GM21576 (cell line): Measurements from ENCODE around the gene TMPRSS11D.

ENCODE experiments used
- ATAC-seq: cut with Tn5 transposase; IDR thresholded peaks from one replicate; pipeline ENCODE4 v1.9.1; 2021; ENCODE audit warnings: mild to moderate bottlenecking, moderate library complexity; ENCODE audit not compliant: unreplicated experiment

The TMPRSS11D gene

DNA sequence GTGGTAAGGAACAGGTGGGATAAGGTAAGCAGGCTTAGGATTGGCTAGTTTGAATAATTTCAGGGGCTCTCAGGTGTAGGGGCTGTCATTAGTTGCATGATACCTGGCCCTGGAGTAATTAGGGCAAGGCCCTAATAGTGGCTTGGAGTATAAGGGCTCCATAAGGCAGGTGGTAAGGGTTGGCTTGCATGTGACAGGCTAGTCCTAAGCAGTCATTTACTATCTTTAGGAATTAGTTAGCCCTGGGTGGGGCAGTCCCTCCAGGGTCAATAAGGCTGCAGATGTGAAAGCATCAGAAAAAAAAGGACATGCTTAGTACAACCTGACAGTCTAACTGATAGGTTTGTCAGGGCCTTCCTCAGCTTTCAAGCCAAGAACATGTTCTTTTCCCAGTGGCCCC lies 7.8 kb upstream of the TMPRSS11D start:
- ATAC-seq: no peak

DNA sequence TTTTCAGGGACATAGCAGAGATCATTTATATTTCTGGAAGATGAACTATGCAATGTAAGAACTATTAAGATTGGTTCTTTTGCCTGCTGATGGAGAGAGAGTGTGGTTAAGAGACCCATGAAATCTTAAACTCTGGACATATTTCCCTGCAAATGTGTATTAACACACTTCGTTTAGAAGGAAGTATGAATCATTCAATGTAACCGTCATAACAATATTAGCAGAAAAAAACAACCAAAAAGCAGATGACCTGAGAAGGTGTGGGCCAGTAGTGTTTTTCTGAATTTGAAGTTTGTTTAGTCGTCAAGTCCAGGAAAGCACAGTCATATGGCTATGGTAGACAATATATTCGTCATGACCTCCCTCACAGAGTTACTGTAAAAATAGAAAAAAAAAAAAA lies 2.5 kb upstream of the TMPRSS11D start:
- no peak for ATAC-seq

DNA sequence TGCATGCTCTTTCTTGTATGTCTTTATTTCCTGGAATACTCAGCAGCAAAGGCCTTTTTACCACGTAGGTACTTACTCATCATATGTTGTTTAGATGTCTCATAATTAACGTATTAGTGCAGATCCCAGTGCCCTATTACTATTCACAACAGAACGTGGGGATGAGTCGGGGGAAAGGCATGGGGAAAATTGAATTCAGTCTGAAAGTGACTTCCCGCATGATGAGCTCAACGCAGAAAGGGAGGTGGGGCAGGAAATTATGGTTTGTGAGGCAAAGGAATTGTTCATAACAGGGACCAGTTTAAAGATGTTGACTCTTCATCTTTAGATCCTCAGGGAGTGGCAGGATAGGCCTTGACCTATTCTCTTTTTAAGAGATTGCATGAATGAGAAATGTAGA lies 2.0 kb upstream of the TMPRSS11D start:
- no peak for ATAC-seq

DNA sequence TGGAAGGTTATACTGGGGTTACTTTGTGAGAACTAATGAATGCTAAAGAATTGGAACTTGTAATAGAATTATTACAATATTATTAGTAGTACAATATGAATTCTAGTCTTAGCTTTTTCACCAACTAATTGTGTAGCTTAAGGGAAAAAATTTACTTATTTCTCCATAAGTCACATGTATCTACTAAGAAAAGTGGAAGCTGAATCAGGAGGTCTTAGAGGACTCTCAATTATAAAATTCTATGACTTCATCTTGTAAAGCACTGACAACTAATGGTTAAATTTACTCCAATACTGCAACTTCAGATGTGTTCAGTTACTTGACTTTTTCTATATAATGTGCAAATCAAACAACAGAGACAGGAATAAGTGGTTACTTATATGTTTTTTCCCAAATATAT lies 899 bp upstream of the TMPRSS11D start:
- no peak for ATAC-seq

DNA sequence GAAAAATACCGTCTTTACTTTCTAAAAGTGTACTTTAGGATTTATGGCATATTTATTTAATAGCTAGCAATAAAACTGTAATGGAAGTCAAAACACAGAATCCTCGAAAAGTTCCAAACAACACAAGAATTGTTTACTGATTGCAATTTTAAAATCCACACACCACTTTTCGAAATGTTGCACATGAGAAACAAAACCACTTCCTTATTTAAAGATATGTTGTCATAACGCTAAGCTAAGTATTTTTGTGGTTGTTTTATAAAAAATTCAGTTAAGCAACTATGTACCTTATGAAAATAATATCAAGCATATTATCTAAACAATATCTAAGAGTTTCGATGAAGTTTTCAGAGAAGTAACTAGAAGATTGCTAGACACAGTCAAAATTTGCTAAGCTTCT lies 344 bp downstream of the TMPRSS11D start:
- ATAC-seq: no peak

DNA sequence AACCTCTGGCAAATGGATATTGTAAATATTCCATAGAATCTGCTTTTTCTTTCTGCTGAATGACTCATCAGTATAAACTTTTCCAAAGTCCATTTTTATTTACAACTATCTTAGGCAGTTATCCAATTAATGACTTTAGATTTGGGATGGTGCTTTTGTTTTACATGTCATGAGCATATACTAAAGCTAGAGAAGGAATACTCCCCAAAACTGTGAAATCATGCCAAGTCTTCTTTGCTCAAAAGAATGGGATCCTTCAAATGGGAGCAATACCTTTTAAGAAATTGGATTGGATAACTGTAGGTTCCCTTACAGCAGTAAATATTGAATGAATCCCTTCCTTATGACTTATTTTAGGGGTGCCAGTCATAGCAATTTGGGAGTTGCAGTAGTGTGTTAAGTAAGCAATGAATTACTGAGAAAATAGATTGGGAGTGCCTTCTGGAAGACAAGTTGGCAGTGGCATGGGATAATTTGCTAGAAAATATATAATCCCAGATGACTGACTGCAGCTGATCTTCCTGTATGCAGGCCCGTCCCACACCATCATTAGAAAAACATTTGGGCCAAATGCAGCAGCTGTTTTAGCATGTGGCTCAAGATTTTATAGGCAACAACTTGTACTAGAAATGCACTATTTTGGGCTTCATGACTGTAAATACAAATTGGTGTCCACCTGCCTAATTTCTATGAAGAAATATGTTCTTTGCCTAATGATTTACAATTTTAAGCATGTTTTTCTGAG lies 2.8 kb downstream of the TMPRSS11D start:
- no peak for ATAC-seq

DNA sequence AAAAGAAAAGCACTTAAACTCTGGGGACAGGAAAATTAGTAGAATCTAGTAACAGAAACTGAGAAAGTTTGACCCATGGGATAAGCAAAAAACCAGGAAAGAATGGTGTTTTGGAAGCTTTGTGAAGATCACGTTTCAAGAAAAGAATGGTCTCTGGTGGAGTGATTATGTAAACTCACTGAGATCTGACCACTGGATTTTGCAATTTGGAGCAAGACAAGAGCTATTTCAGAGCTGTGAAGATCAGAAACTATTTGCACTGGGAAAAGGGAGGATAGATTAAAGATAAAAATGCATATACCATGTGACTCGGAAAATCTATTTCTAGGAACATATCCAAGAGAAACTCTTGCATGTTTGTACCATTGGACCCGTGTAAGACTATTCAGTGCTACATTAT lies 4.3 kb downstream of the TMPRSS11D start:
- ATAC-seq: no peak

DNA sequence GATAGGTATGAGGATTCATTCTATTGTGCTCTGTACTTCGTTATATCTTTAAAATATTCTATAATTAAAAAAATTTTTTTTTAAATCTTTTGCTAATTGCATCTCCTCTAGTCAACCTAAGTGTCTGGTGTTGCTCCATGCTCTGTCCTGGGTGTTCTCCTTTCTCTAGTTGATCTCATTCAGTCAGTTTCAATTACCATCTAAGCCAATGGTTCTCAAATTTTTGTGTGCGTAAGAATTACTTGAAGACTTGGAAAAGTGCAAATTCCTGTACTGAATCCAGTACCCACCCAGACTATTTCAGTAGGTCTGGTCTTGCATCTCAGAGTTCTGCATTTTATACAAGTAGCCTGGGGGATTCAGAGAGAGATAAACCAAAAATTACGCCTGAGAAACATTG lies 6.7 kb downstream of the TMPRSS11D start:
- no peak for ATAC-seq

DNA sequence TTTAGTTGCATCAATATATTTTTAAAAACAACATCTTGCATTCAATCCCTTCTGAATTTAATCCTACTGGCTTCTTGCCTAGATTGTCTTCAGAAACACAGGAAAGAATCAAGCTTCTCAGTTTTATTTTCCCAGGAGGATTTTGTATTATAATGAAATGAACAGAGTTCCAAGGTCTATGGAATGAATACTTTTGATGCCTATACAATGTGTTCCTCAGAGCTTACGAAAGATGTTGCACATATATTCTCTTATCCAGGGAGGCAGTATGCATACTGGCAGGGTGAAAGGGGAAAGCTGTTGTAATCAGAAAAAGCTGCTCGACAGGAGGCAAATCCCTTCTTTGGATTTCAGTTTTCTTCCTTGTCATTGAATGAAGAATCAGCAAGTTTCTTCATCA lies 8.8 kb downstream of the TMPRSS11D start:
- ATAC-seq: no peak

DNA sequence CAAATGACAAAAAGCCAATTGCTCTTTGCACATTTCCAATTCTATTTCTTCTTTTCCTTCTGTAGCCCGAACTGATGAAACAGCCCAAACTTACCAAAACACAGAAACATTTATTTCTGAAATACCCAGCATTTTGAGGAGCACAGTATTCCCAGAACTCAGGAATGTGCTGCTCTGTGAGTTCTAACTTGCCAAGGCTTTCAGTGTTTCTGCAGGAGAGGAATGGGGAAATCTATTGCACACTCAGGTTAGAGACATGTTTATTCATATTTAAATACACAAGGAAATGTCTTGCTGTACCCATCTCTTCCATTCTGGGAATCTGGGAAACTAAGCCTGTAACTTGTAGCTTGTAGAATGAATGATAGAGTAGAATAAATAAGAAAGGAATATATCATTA lies 10.7 kb downstream of the TMPRSS11D start:
- ATAC-seq: no peak

DNA sequence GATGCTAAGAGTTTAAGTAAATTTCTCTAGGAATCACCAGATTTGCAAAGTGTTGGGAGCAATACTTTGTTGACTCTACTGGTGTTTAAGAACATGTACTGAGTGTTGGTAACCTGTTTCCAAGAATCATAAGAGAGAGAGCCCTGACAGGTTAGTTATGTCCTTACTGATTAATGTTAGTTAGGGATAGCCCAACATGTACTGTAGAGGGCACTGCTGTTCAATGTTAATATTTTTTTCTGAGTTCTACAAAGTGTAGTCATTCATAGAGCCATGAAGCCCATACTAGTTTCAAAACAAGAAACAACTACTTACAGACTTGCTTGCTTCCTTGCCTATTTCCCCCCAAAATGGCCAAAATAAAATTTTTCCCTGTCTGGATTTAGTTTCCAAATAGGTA lies 11.9 kb downstream of the TMPRSS11D start:
- peak; percentile 89 for ATAC-seq

DNA sequence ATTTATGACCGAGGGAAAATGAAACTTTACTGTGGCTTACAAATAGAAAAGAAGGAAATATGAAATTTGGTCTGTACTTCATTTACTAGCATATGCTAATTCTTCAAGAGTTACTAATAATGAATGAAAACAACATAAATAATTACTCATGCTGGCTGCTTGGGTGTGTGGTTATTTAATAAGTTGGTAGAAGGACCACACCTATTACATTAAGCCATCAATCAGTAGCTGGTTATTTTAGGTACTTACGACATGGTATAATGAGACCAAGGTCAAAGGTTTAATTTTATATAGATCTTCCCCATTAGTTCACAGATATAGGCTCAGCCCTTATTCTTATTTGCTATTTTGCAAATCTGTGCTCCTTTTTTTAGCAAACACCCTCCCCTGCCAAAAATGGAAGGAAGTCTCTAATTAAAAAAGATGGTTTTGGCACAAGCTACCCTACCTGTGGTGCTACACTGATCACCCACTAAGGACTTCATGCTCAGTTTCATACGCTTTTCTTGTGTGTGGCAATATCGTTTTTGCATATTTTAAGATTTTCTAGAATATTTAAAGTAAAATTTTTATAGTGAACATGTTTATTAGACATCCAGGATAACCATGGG lies 14.1 kb downstream of the TMPRSS11D start:
- ATAC-seq: no peak

DNA sequence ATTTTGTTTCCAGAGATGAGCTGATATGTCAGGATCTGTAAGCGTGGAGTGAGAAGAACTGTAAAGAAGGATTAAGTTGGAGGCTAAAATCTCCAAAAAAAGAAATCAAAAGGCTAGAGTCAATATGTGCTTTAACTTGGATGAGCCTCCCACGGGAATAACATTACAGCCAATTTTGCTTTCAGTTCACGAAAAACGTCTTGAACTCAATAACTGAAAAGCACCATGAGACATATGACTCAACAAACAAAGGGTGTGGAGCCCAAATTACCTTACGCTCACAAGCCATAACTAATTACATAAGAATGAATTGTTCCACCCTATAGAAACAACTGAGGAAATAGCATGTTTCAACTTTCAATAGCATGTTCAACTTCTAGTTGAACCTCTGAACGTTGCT lies 22.3 kb downstream of the TMPRSS11D start:
- no peak for ATAC-seq

DNA sequence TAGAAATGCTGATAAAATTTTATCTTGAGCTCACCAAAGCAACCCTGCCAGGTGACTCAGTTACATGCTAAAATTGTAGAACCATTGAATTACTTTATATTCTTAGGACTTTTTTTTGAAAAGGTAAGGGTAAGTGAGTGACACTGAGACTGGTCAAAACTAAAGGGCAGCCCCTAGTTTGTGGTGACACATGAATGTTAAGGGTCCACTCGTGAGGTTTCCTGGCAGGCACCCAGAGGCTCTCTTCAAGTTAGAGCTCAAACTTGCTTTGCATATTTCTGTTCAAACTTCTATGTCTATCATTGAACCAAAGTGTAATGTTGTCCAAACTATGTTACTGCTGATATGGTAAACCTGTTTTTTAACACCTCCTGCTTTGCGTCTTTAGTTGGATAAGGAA lies 30.5 kb downstream of the TMPRSS11D start:
- no peak for ATAC-seq

DNA sequence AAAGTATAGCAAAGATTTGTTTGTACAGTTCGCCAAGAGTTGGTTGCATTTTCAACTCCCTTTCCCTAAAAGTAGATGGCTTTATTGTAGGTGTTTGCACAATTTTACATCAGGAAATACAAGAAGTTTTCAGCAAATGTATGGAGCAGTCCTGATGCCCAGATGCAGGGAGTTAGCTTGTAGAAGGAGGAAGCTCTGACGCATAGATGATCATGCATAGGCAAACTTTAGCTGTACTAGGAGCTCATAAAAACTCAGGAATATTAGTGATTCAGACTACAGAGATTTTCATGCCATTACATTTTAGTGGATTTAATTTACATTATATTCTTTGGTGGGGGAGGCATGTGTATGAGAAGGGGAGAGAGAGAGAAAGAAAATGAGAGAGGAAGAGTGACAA lies 62.9 kb downstream of the TMPRSS11D start:
- no peak for ATAC-seq

DNA sequence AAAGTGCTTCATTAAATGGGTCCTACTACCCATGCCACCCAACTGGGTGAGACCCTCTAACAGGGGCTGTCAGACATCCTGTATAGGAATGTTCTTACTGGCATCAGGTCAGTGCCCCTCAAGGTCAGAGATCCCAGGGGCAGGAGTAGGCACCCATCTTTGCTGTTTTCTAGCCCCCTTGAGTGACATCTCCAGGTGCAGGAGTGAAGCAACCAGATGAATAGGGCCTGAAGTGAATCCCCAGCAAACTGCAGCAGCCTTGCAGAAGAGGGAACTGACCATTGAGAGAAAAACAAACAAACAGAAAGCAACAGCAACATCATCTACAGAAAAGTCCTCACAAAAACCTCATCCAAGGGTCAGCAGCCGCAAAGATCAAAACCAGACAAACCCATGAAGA lies 73.8 kb downstream of the TMPRSS11D start:
- no peak for ATAC-seq

DNA sequence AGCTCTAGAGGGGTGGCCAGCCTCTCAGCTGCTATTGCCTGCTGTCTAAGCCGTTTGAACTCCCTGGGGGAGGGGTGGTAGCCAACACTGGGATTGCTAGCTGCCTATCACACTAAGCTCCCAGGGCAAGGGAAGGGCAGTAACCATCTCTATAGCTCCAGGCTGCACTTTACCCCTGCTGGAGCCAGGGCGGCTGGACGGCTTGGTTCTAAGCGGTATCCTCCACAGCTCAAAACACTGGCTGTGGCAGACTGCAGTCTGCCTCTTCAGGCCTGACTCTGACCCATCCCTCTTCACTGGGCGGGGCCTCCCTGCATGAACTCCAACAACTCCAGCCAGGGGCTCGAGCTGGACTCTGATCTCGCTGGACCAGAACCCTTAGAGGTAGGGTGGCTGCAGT lies 74.3 kb downstream of the TMPRSS11D start:
- ATAC-seq: no peak

DNA sequence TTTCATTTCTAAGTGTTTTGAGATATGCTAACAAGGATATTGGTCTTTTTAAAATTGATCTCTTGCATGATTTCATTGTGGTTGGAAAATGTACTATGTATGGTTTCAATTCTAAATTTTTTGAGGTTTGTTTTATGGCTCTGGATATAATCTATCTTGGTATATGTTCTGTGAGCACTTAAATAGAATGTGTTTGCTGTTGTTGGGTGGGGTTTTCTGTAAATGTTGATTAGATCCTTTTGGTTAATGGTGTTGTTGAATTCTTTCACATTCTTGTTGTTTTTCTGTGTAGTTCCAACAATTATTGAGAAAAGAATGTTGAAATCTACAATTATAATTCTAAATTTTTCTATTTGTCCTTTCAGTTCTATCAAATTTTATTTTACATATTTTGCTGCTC lies 87.0 kb downstream of the TMPRSS11D start:
- ATAC-seq: no peak

DNA sequence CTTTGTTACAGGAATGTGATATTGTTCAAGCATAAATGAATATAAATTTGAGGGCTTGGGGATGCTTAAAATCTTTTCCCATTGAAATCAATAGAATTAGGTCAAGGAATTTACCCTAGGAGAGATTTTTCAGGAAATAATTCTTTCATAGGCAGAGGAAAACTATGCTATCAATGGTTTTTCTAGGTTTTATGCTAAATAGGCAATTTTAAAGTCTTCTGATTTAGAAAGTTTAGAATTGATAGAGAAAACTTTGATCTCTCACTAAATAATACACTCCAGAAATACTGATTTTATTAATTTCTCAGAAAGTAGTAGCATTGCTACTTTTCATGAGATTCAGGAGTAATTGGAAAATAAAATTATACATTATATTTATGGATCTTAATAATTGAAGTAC lies 93.1 kb downstream of the TMPRSS11D start:
- no peak for ATAC-seq

DNA sequence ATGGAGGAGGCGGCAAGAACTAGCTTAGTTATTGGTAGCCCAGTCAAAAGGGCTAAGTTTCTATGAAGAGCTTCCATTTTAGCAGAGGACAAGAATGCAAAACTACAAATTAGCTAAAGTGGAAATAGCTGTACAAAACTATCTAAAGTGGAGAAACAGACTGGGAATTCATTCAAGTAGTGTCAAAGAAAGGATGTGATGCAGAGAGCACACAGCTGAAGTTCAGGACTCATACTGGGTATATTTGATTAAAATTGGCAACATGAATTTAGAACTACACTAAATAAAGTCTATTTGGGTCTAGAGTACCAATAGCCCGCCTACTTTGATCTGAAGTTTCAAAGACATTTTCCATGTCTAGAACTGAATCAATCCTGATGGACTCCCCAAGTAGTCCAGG lies 96.5 kb downstream of the TMPRSS11D start:
- no peak for ATAC-seq

DNA sequence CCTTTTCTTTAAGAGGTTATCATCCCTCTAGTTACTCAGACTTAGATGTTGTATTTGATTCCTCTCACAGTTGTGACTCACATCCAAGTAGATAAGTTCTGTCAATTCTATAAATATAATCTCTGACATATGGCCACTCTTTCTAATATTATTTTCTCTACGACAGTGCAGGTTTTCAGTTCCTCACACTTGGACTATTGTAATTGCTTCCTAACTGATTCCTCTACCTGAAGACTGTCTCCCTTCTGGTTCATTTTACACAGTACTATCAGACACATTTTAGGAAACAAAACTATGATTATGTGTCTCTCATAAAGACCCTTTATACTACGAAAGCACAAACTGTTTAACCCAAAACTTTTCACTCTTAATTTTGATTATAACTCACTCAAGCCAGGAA lies 98.3 kb downstream of the TMPRSS11D start:
- ATAC-seq: no peak

DNA sequence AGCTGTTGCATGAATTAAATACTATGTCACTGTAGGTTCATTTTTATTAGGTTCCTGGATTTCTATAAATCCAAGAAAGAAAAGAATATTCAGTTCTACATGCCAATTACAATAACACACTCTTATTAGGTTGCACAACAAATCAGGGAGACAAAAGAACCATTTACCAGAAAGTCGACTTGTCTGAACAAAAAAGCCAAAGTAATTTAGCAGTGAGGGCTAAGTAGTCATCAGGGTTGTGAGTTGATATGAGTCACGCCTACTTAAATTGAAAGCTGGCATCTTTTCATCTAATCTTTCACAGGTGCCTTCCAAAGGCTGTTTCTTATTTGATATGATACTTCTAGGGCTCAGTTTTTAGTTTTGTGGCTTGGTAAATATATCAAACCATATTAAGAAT lies 104.2 kb downstream of the TMPRSS11D start:
- ATAC-seq: no peak

DNA sequence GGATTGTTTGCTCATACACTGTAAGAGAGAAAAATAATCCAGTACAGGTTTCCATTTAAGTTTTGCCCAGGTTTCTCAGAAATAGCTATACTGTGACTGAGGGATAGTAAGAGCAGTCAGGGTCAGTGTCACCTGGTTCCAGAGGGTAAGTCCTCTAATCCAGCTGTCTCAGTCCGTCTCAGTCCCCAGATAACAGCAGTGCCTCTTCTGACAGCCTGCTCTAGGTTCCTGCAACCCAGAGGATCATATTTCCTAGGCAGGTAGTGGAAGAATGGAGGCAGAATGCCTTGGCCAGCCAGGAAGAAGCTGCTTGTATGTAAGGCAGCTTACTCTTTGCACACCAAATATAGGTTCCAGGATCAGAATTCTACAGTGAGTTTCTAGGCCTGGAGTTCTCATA lies 107.1 kb downstream of the TMPRSS11D start:
- ATAC-seq: no peak
